ENCODE data around the gene MGAT5B. TPM values are rescaled to one million over a fixed set of nuclear protein-coding genes. Genes with fewer than 3 reads are reported as not detected.

Gene MGAT5B
- total and polyA plus RNA-seq, 9 of the 15 experiments (the other 6 are each of a cell fraction or from before 2014, with no cell fraction given): 0.09 to 0.43 (median 0.18) TPM; not detected in 4

DNA sequence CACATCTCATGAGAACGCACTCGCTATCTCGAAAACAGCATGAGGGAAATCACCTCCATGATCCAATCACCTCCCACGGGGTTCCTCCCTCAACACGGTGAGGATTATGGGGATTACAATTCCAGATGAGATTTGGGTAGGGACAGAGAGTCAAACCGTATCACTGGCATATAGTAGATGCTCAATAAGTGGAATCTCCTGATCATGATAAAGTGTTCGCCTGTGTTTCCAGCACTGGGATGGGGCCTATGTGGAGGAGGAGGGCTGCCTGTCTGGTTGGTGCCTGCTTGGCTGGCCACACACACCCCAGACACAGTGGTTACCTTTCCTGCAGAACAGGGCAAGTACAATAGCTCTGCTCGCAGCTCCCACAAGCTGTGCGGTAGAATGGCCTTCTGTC is 6.1 kb upstream of the MGAT5B start:
- ChIA-PET CTCF (ENCODE audit: low intra/inter-chr PET ratio) (no interaction called here), POLR2A (no interaction called here)
- FAIRE-seq: no peak

More for the DNA sequence above, 6.1 kb upstream of the MGAT5B start:
- Histone ChIP-seq H3K27ac (ENCODE audit: extremely low read depth, low read depth, low read length) (no peak overlapping the region), H3K36me3 (ENCODE audit: control insufficient read depth, insufficient read depth, low read length) (no peaks in the 10 kb centered on the region), H3K9me3 (replicated peaks; ENCODE audit: control insufficient read depth, insufficient read depth, low read depth, low read length) (no peaks in the 10 kb centered on the region), H3K4me3 (no peak overlapping the region), H3K4me1 (replicated peaks in 1 of 2; ENCODE audit: control insufficient read depth in 2 of 2, insufficient read depth in 2 of 2, low read length in 2 of 2) (peaks cover 0 to 8% of the 10 kb centered on the region in 2 experiments; a peak in 3 of 5 replicates), H3K27me3 (ENCODE audit: control insufficient read depth in 2 of 2, insufficient read depth in 2 of 2, low read length in 2 of 2) (peaks cover 0 to 11% of the 10 kb centered on the region in 2 experiments; a peak in 2 of 5 replicates), H3K9me1 (ENCODE audit: control insufficient read depth, insufficient read depth, low read length) (no peaks in the 10 kb centered on the region), H2AFZ (ENCODE audit: low read depth, low read length) (no peak overlapping the region), H3K9ac (ENCODE audit: insufficient read depth in 1 of 2, low read depth in 2 of 2, low read length in 2 of 2) (no peak overlapping the region), H3K4me2 (ENCODE audit: insufficient read depth, low read length) (no peak overlapping the region), H4K20me1 (replicated peaks; ENCODE audit: control insufficient read depth, insufficient read depth, low read length) (no peaks in the 10 kb centered on the region), H3K79me2 (ENCODE audit: control insufficient read depth, insufficient read depth, low read length) (no peaks in the 10 kb centered on the region)
- in situ Hi-C loops (cut with MboI) (no loop called here), intact Hi-C loops (cut with micrococcal nuclease) (loop anchor here (10.0 kb wide), 1 partner anchor 83 kb away; no protein-coding TSS in a partner anchor)
- TF ChIP-seq, protein P1, sequence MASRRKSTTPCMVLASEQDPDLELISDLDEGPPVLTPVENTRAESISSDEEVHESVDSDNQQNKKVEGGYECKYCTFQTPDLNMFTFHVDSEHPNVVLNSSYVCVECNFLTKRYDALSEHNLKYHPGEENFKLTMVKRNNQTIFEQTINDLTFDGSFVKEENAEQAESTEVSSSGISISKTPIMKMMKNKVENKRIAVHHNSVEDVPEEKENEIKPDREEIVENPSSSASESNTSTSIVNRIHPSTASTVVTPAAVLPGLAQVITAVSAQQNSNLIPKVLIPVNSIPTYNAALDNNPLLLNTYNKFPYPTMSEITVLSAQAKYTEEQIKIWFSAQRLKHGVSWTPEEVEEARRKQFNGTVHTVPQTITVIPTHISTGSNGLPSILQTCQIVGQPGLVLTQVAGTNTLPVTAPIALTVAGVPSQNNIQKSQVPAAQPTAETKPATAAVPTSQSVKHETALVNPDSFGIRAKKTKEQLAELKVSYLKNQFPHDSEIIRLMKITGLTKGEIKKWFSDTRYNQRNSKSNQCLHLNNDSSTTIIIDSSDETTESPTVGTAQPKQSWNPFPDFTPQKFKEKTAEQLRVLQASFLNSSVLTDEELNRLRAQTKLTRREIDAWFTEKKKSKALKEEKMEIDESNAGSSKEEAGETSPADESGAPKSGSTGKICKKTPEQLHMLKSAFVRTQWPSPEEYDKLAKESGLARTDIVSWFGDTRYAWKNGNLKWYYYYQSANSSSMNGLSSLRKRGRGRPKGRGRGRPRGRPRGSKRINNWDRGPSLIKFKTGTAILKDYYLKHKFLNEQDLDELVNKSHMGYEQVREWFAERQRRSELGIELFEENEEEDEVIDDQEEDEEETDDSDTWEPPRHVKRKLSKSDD (conservative IDR thresholded peaks at IDR 0.05; ENCODE audit: low read length): no peak
- no peak for TF ChIP-seq CREB1 (IDR thresholded peaks at IDR 0.05)
- TF ChIP-seq CREB1 (CRISPR knock-in tag; IDR thresholded peaks at IDR 0.05): no peak
- TF ChIP-seq NFIC (IDR thresholded peaks at IDR 0.05): no peak
- TF ChIP-seq, protein P2, sequence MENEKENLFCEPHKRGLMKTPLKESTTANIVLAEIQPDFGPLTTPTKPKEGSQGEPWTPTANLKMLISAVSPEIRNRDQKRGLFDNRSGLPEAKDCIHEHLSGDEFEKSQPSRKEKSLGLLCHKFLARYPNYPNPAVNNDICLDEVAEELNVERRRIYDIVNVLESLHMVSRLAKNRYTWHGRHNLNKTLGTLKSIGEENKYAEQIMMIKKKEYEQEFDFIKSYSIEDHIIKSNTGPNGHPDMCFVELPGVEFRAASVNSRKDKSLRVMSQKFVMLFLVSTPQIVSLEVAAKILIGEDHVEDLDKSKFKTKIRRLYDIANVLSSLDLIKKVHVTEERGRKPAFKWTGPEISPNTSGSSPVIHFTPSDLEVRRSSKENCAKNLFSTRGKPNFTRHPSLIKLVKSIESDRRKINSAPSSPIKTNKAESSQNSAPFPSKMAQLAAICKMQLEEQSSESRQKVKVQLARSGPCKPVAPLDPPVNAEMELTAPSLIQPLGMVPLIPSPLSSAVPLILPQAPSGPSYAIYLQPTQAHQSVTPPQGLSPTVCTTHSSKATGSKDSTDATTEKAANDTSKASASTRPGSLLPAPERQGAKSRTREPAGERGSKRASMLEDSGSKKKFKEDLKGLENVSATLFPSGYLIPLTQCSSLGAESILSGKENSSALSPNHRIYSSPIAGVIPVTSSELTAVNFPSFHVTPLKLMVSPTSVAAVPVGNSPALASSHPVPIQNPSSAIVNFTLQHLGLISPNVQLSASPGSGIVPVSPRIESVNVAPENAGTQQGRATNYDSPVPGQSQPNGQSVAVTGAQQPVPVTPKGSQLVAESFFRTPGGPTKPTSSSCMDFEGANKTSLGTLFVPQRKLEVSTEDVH (IDR thresholded peaks at IDR 0.05; ENCODE audit: low read depth, partially characterized antibody): no peak
- TF ChIP-seq KDM5B (IDR thresholded peaks at IDR 0.05; ENCODE audit: insufficient replicate concordance, low read depth, low read length): no peak
- TF ChIP-seq ELF1 (tag; IDR thresholded peaks at IDR 0.05): no peak
- TF ChIP-seq CHD1 (IDR thresholded peaks at IDR 0.05; ENCODE audit: low read length): no peak
- WGBS (ENCODE audit: insufficient coverage, low coverage, missing lambda C conversion rate): 44% methylated on average over 9 of the region's 9 CpGs
- ATAC-seq (no peak), DNase-seq (ENCODE audit: extremely low read depth in 1 of 4, low spot score in 3 of 4) (no peak)
- BruUV-seq (replicated peaks): no TSS peak
